GM12873 (cell line): ENCODE measurements around the gene ANXA3.

Experiments
- CTCF ChIP-seq: IDR thresholded peaks from 2 replicates; pipeline ENCODE4 v1.5.1; 2012; ENCODE audit warnings: low read depth, mild to moderate bottlenecking, moderate library complexity, low read length, control low read depth; ENCODE audit not compliant: insufficient read depth; ENCODE audit errors: missing control alignments

ANXA3 gene

GRCh38 chr4:78627966-78628678 lies 76.6 kb downstream of the ANXA3 start:
- TF ChIP-seq CTCF, result no peak

- TF ChIP-seq CTCF, result no peak
Observed at GRCh38 chr4:78629991-78630541, 78.5 kb downstream of the ANXA3 start.

- TF ChIP-seq CTCF, result no peak
Observed at GRCh38 chr4:78630615-78631014, 79.0 kb downstream of the ANXA3 start.

GRCh38 chr4:78634011-78634664 lies 82.6 kb downstream of the ANXA3 start:
- no peak for TF ChIP-seq CTCF

GRCh38 chr4:78638337-78639172 lies 87.0 kb downstream of the ANXA3 start:
- no peak for TF ChIP-seq CTCF

- no peak for TF ChIP-seq CTCF
Observed at GRCh38 chr4:78640714-78641113, 89.1 kb downstream of the ANXA3 start.

GRCh38 chr4:78642934-78643333 lies 91.4 kb downstream of the ANXA3 start:
- TF ChIP-seq CTCF, result no peak
